Measurements from ENCODE around the gene ATP2A3.

ATP2A3 gene

DNA sequence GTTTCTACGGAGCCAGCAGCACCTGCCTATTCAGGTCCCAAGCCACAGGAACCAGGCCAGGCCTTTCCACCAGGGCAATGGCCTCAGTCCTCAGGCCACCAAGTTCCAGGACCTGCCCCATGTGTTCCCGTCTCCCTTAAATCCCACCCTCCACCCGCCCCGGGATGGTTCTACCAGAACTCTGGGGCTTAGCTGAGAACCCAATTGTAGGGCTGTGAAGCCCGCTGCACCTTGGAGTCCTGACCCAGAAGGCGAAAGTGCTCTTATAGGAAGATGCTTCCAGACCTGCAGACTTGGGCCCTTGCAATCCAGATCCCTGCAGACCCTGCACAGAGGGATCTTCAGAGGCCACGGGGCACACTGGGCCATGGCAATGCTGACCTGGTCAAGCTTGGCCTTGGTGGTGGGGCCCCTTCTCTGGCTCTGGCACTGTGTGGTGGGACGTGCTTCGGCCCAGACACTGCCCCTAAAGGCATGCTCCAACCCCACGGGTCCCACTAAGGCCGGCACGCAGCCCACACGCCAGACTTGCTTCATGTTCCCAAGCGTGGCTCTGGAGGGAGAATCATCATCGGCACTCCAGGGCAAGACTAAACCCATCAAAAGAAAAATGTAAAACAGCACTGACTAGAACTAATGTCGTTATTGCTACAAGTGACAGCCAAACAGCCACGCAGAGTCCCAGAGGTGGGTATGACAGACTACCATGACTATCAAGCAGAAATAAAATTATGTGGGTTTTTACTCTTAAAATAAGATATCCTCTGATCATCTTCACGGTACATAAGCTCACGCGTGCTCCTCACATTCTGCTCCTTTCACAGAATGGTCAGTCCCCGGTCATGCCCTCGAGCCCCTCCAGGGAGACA, 41.3 kb upstream of the ATP2A3 start:
- no peaks in the 10 kb centered on the region for H3K27me3 ChIP-seq (ENCODE audit: control insufficient read depth, insufficient read depth, low read length)
- TF ChIP-seq CTCF (IDR thresholded peaks at IDR 0.05): no peak
- H3K9me3 ChIP-seq (ENCODE audit: control insufficient read depth, low read length): no peaks in the 10 kb centered on the region
- no peak overlapping the region for H3K4me2 ChIP-seq (ENCODE audit: low read length)
- no peaks in the 10 kb centered on the region for H3K79me2 ChIP-seq
- H2AFZ ChIP-seq: no peak overlapping the region
- H3K4me1 ChIP-seq: no peaks in the 10 kb centered on the region
- no peak overlapping the region for H3K9ac ChIP-seq
- no peaks in the 10 kb centered on the region for H3K36me3 ChIP-seq (ENCODE audit: control insufficient read depth, insufficient read depth, low read length)
- H3K27ac ChIP-seq: no peak overlapping the region
- H3K4me3 ChIP-seq (ENCODE audit: low read depth, low read length): no peak overlapping the region

GRCh38 chr17:4004517-4005295, 40.5 kb upstream of the ATP2A3 start:
- no peaks in the 10 kb centered on the region for H3K27me3 ChIP-seq (ENCODE audit: control insufficient read depth, insufficient read depth, low read length)
- no peaks in the 10 kb centered on the region for H3K36me3 ChIP-seq (ENCODE audit: control insufficient read depth, insufficient read depth, low read length)
- H3K4me2 ChIP-seq (ENCODE audit: low read length): no peak overlapping the region
- TF ChIP-seq CTCF (IDR thresholded peaks at IDR 0.05): peak; percentile 60
- H3K9ac ChIP-seq: no peak overlapping the region
- H3K27ac ChIP-seq: no peak overlapping the region
- no peaks in the 10 kb centered on the region for H3K79me2 ChIP-seq
- H3K4me1 ChIP-seq: no peaks in the 10 kb centered on the region
- H3K4me3 ChIP-seq (ENCODE audit: low read depth, low read length): no peak overlapping the region
- no peaks in the 10 kb centered on the region for H3K9me3 ChIP-seq (ENCODE audit: control insufficient read depth, low read length)
- H2AFZ ChIP-seq: no peak overlapping the region

DNA sequence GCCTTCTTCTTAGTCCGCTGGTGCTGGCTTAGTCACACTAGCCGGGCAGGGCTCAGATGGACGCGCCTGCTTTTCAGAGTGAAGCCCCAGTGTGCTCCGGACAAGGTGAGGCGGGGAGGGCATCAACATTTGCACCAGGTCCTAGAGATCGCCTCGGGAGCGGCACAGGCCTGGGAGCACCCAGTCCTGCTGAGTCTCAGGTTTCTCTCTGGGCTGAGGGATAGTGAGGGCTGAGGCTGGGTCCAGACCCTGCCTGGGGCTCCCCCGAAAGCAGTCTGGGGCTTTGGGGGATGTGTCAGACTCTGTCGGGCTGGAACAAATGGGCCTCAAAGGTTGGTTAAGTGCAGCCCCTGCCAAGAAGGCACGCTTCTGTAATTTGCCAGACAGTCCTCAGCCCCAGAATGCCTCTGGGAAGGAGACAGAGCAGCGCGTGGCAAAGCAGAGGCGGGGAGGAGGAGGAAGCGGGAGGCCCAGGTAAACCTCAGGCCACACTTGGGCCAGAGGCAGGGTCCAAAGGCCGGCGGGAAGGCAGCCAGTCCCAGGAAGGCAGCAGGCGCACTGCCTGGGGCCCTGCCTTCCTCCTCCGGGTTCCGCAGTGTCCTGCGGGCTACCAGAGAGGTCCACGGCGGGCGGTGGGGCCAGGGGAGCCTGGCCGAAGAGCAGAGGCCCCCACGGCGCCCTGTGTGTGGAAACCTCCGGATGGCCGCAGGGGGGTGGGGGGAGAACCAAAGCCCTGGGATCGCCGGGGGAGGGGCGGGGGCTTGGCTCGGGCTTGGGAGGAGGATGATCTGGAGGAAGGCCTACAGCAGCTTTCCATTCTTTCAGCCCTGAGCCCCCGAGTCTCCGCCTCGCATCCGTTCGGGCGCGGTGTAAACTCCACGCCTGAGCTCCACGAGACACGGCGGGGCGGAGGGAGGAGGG, 39.5 kb upstream of the ATP2A3 start:
- Histone ChIP-seq H2AFZ (no peak overlapping the region), H3K4me3 (ENCODE audit: low read depth, low read length) (no peak overlapping the region), H3K79me2 (no peaks in the 10 kb centered on the region), H3K4me2 (ENCODE audit: low read length) (no peak overlapping the region), H3K36me3 (ENCODE audit: control insufficient read depth, insufficient read depth, low read length) (no peaks in the 10 kb centered on the region), H3K9ac (no peak overlapping the region), H3K9me3 (ENCODE audit: control insufficient read depth, low read length) (no peaks in the 10 kb centered on the region), H3K4me1 (no peaks in the 10 kb centered on the region), H3K27ac (no peak overlapping the region), H3K27me3 (ENCODE audit: control insufficient read depth, insufficient read depth, low read length) (no peaks in the 10 kb centered on the region)
- TF ChIP-seq CTCF (IDR thresholded peaks at IDR 0.05): no peak

GRCh38 chr17:4003131-4003500, 38.9 kb upstream of the ATP2A3 start:
- Histone ChIP-seq H3K27ac (no peak overlapping the region), H3K9me3 (ENCODE audit: control insufficient read depth, low read length) (no peaks in the 10 kb centered on the region), H3K4me2 (ENCODE audit: low read length) (no peak overlapping the region), H3K4me3 (ENCODE audit: low read depth, low read length) (no peak overlapping the region), H3K27me3 (ENCODE audit: control insufficient read depth, insufficient read depth, low read length) (no peaks in the 10 kb centered on the region), H3K79me2 (no peaks in the 10 kb centered on the region), H3K9ac (no peak overlapping the region), H2AFZ (no peak overlapping the region), H3K36me3 (ENCODE audit: control insufficient read depth, insufficient read depth, low read length) (no peaks in the 10 kb centered on the region), H3K4me1 (no peaks in the 10 kb centered on the region)
- TF ChIP-seq CTCF (IDR thresholded peaks at IDR 0.05): no peak

Measured in parathyroid adenoma (tissue), 2 donors.